GM21381 (cell line): Measurements from ENCODE around the gene CCDC134.
A peak's percentile ranks its signal among the peaks of the same experiment; 100 is the strongest.
"Not testable (repeated sequence)": the region's sequence is repeated elsewhere in the genome, so short reads cannot be mapped to it uniquely, and the experiment has no call there.

ENCODE experiments used
- ATAC-seq: cut with Tn5 transposase; IDR thresholded peaks from one replicate; pipeline ENCODE4 v1.9.1; 2021; ENCODE audit warnings: mild to moderate bottlenecking, moderate library complexity; ENCODE audit not compliant: unreplicated experiment

The CCDC134 gene

DNA sequence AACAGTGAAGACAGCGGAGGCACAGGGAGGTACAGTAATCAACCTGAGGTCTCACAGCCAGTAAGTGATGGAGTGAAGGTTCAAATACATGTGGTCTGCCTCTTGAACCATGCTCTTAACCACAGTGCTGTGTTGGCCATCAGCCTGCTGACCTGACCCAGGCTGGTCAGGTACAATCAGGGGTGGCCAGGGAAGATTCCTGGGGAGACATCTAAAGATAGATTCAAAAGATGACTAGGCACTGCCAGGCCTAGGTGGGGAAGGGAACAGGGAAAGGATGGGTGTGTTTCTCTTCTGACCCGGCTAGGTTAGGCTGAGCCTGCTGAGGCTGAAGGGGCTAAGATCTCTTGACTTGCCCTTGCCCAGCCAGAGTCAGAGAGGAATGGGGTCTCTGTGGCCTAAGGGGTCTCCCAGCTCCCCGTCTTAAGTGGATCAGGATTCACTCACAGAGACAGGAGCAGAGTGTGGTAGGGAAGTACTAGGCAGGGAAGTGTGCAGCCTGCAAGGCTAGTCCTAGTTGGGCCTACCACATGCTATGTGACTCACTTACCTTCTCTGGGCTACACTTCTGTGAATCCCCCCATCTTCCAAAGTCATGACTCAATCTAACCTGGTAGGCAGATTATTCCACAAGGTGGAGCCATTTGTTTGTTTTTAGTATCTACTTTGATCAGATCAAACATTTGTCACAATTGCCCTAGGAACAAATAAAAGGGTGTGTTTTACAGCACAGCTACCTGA is 22.0 kb downstream of the CCDC134 start:
- ATAC-seq, result no peak

DNA sequence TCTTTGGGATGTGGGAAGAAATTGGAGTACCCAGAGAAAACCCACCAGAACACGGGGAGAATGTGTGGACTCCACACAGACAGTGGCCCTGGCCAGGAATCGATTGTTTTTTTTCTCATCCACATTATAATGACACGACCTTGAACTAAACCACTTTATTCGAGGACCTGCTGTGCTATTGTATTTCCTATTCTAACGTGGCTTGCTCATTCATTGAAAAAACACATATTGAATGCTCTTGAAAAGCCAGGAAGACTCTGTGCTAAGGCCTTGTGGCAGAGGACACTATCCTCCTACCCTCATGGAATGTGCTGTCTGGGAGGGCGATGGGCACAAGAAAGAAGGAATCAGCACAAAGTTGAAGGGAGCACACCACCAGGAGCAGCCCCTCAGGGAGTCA is 23.3 kb downstream of the CCDC134 start:
- ATAC-seq, result no peak

DNA sequence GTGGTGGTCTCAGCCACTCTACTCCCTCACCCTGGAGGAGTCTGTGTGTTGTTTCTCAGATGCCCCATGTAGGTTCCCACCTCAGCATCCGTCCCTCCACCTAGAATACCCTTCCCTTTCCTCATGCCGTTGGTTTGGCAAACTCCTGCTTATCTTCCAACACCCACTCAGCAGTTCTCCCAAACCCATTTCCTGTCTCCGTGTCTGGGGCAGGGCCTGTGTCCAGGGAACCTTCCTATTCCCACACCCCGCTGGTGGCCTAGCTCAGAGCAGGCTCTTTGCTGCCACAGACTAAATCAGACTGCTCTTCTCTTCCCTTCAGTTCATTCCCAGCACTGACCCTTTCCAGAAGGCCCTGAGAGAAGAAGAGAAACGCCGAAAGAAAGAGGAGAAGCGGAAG is 24.9 kb downstream of the CCDC134 start:
- no peak for ATAC-seq

DNA sequence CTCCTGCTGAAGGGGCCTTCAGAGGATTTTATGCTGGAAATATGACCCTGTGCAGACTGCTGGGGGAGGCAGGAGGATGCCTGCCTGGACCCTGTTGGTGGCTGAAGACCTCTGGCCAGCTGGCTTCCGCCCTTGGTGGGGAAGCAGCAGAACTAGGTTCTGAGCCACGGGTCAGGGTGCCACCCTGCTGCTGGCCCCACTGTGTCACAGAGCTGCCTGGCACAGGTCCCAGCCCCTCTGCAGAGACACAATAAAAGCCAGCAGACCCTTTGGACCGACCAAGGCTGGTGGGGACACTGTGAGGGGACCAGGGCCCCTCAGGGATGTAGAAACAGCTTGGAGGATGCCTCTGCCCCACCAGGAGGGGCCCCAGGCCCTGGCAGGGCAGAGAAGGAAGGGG is 25.5 kb downstream of the CCDC134 start:
- ATAC-seq, result no peak

DNA sequence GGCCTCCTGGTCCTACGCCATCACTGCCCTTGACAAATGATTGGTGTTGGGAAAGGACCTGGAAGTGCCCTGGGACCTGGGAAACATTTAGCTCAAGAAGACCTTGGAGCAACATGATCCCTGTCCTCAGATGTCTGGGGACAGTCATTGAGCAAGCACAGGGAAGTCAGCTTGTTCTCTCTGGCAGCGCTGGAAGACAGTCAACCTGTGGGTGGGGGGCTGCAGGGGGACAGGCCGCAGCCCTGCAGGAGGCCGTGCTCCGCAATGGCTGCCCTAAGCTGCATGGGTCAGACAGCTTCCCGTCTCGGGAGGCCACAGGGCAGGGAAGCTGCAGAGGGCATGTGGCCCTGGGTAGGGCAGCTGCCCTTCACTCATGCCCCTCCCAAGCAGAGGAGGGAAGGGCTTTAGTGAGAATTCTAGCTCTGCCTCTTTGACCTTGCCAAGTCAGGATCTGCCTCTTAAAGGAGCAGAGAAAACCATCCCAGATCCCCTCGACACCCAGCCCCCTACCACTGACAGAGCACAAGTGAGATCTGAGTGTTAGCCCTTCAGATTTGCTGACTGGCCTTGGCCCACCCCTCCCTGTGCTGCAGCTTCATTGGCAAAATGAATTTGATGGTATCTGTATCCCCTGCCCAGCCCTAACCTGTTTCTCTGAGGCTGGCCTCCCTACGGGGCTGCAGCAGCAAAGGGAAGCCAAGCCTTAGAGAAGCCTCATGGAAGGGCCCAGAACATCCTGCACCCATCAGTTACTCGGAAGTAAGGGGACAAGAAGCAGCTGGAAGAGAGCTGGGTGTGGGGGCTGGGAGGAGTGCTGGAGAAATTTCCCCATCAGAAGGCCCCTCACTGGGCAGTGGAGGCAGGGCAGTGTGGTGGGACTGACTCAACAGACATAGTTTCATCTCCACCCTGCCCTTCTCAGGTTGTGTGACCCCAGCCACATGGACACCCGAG is 26.2 kb downstream of the CCDC134 start:
- no peak for ATAC-seq

DNA sequence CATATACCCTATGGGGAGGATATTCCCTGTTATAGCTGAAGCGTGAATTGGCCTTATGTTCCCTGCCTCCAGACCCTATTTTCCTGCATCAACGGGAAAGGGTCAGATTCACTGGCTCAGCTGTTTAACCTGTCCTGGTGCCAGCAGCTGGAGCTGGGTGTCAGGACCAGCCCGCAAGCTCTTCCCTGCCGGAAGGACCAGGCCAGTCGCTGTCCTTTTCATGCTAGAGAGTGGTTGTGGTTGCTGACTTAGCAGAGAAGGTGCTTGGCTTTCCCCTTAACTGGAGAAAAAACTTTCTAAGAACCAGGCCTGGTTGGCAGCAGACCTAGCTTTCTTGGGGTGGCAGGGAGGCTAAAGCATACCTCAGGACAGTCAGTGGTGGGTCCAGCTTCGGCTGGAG is 27.2 kb downstream of the CCDC134 start:
- ATAC-seq, result no peak

DNA sequence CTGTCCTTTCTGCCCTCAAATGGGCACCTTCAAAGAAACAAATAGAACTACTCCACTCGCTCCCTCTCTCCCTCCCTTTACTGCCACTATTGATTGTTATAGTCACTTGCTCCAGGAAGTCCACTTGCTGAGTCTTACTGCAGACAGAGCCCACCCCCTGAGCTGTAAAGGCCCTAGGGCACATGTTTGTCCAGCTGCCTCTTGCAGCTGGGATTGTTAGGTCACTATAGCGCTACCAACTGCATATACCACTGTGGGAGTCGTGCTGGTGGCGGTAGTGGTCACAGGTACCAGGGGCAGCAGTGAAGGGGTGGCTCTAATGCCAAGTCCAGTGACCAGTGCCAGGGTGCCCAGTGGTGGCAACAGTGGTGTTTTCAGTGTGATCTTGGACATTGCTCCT is 28.0 kb downstream of the CCDC134 start:
- no peak for ATAC-seq

DNA sequence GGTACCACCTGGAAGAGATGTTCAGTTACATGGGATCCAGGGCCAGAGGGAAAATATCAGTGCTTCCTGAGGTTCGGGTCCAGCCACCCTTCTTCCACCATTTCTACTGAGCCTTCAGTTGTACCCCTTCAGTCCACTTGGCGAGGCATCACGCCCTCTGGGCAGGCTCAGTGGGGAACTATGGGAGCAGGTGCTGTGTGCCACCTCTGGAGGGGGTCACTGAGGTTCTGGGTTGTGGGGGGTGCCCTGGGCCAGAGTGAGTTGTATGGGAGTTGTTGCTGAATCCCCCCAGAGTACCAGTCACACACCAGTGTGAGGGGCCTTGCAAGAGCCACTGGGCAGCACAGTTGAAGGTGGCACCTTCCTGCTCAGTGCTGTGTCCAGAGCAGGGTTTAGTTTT is 29.7 kb downstream of the CCDC134 start:
- ATAC-seq, result no peak

DNA sequence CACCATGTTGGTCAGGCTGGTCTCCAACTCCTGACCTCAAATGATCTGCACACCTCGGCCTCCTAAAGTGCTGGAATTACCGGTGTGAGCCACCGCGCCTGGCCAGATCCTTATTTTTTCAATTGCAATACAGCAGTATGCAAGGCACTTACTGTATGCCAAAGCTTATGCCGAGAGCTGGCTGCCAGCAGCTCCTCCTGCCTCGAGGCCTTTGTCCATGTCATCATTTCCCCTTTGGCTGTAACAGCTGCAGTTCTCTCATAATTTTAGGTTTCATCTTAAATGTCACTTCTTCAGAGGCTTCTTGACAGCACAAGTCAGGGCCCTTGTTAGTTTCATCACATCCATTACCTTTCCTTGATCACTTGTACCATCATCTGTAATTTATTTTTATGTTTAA is 30.9 kb downstream of the CCDC134 start:
- ATAC-seq, result no peak

DNA sequence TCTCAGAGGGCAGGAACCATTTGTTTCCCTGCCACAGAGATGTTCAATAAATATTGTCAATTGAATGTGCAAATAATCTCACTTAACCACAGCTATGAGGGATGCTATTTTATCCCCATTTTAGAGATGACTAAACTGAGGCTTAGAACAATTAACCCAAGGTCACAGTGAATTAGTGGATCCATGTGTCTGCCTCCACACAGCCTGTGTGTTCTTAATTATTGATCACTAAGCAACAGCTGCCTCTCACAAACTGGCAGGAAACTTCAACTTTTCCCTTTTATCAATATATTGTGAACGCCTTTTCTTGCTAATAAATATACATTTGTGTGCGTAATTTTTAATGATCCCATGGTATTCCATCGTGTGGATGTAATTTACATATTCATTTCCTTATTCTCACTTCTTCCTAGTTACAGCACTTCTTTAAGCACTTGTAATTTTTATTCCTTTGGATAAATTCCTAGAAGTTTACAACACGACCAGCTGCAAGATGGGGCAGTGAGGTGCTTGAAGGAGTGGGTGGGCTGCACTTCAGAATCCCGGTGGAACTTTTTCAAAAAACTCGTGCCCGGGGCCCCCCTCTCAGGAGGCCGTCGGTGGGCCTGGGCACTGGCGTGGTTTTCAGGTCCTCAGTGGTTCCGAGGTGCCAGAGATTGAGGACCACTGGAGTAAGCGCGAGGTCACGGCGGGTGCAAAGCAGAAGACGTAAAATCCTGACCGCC is 31.5 kb downstream of the CCDC134 start:
- no peak for ATAC-seq

DNA sequence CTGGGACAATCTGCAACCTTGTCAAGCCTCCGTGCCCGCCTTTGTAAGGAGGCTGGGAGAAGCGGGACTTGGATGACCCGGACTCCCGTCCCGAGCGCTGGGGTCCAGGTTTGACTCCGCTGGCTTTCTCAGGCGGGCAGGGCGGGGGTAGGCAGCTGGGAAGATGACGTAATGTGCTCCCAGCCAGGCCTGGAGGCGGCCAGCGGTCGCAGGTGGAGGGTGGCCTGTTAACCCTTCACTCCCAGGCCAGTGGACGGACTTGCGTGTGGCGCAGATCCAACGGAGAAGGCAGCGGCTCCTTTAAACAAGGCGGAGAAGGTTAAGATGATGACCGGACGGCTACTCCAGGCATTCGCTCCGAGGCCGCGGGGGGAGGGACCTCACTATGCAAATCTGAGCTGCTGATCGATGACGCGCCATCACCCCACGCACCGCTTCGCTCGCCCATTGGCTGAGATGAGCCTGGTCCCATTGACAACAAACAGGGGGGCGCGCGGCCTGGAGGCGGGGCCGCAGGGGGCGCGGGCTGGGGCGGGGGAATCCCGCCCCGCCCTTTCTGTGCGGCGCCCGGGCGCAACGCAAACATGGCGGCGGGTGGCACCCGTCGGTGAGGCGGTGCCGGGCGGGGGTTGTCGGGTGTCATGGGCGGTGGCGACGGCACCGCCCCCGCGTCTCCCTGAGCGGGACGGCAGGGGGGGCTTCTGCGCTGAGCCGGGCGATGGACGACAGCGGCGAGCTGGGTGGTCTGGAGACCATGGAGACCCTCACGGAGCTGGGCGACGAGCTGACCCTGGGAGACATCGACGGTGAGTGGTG is 32.3 kb downstream of the CCDC134 start, which contains the start of gene SREBF2:
TSS of gene SREBF2 (plus strand) at position 553 of the 816 bp plus-strand sequence. CDS start at position 719, 166 bp downstream.
- ATAC-seq, result peak; percentile 78

DNA sequence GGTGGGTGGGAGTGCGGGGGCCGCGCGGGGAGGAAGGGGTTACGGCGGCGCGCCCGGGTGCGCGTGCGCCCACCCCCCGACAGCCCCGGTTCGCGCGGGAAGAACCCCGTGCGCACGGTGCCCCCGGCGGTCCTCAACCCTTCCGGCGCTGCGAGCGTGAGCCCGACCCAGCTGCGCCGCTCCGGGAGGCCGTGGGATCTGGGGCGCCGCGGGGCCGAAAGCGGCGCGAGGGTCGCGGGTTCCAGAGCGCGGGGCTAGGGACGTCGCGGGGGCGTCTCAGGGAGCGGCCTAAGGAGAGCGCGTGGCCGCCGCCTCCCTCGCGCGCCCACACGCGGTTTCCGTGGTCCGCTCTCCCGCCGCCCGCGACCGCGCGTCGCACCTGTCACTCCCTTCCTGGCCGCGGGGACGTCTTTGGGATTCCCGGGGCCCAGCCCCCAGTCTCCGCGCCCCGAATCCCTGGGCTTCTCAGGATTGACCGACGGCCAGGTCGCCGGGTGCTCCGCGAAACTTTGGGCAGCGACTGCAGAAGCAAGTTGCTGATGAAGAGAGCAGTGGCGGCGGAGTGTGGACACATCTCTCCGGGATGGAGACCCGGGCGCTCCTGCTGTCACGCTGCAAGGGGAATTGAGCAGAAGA is 33.0 kb downstream of the CCDC134 start:
- ATAC-seq, result peak; percentile 15

DNA sequence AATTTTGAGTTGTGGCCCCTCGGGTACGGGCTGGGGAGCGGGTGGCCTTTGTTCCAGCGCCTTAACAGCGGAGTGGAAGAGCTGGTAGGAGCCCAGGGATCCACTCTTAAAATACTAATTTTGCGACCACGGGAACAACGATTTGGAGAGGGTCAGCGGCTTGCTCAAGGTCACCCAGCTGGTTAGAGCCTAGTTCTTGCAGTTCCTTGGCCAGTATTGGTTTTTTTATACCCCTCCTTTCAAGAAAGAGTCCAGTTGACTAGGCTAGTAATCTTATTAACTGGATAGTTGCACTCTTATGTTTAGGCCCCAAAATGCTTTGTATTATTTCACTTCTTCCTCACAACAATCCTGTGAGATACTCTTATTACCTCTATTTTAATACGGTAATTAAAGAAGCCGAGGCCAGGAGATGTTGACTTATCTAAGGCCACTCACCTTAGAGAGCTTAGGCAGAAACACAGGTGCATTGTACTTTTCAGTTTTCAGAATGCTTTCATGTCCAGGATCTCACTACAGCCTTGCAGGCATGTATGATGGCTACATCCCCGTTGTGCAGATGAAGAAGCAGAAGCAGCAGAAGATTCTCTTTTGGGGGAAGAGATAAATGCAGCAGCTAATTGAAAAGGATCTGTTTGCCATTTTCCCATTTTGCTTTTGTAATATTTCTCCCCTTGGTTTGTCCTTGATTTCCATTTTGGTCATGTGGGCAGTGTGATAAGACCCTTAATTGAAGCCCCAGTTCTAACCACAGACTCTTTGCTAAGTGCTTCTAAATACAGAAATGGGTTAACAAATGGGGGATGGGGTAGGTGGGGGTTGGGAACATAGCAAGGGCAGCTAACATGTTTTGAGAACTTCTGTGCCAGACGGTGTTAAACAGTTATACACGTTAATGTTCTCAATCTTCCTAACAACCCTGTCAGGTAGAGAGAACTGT is 33.8 kb downstream of the CCDC134 start:
- ATAC-seq, result no peak

DNA sequence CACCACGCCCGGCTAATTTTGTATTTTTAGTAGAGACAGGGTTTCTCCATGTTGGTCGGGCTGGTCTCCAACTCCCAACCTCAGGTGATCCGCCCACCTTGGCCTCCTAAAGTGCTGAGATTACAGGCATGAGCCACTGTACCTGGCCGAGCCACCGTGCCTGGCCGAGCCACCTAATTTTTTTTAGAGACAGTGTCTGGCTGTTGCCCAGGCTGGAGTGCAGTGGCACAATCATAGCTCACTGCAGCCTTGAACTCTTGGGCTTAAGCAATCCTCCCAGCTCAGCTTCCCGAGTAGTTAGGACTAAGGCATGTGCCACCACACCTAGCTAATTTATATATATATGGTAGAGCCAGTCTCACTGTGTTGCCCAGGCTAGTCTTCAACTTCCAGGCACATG is 35.0 kb downstream of the CCDC134 start:
- ATAC-seq, result not testable (repeated sequence)

DNA sequence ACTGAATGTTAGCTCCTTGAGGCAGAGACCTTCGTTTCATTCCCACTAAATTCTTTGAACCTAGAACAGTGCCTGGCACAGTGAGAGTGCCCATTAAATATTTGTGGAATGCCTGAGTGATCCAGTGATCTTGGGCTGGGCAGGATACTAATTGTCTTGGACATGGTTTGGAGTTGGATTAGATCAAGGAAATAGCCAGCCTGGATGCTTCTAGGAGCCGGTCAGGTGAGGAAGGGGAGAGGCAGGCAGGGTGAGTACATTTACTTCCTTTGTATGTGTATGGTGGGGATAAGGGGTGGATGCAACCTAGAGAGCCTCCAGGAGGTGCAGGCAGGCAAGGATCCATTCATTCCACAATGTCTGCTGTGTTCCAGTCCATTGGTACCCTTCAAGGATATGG is 36.1 kb downstream of the CCDC134 start:
- ATAC-seq, result no peak

DNA sequence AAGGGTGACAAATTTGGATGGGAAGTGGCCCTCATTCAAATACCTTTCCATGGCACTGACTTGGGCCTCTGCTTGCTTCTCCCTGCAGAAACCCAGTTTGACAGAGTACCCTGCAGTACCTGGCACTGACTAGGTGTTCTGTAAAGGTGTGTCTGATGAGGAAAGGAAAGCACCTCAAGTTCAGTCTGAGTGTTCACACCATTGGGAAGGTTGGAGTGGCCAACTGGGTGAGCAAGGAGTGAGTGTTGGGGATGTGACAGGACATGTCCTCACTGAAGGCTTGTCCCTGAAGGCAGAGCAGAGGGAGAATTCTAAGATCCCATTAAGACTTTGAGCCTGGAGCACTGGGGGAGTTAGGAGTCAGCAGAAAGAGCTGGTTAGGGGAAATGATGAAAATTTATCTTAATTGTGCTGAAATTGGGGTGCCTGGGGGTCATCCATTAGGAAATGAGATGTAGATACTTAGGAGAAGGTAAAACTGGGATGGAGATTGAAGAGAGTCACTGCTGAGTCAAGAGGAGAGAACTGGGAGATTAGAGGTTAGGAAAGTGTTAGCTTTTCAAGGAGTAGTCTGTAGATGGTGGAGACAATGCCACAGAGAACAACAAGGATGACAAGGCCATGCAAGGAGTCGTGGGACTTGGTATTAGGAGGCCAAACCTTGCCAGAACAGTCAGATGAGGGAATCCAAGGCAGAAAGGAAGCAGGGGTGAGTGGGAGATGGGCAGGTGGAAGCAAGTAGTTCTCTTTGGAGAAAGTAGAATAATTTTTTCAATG is 38.6 kb downstream of the CCDC134 start:
- no peak for ATAC-seq

DNA sequence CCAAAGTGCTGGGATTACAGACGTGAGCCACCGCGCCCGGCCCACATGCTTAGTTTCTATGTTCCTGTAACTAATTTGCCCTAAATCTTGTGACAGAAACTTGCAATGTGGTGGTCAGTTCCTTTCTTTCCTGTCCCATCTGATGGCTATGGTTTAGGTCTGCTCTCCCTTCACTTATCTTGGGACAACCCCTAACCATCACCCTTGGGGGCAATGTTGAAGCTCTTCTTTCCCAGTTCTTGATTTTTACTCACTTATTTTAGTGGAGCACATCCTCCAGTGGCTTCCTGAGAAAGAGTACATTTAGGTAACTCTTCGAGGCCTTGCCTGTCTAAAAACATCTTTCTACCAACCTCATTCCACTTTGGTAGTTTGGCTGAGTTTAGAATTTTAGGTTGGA is 39.7 kb downstream of the CCDC134 start:
- ATAC-seq, result no peak

DNA sequence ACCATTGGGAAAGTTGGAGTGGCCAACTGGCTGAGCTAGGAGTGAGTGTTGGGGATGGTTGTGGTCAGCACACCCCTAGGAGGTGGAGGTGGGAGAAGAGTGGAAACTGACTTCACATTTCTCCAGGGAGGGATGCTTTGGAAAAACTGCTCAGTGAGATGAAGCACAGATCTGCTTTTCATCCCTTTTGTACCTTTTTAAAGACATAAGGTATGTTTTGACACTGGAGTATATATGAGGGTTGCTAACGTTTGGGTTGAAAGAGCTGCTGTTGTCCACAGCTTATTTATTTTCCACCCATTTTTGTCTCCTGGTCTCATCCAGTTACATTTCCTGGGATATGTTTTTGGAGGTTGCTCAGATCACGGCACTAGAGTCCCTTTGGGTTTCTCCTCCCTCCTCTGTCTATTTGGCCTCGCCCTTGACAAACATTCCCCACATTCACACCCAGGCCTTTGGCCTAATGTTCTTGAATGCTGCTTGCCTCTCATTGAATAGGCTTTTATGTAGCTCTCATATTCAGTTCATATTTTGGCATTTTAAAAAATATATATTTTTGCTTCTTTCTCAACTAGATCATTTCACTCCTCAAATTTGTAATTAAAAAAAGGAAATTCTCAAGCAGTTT is 40.7 kb downstream of the CCDC134 start:
- no peak for ATAC-seq
